Neural progenitor cell (in vitro differentiated cells): ENCODE measurements around the gene NEURL4. TPM values are rescaled to one million over a fixed set of nuclear protein-coding genes. Genes with fewer than 3 reads are reported as not detected.

Source experiments
- DNase-seq: peaks from one replicate; pipeline ENCODE4 v3.0.0-alpha.2; 2016; ENCODE audit warnings: low spot score
- H2AFZ ChIP-seq: fragments of 200-600 bp; sonication (generic); replicated peaks from 2 replicates; pipeline ENCODE4 v1.6.1; 2016; ENCODE audit warnings: antibody characterized with exemption
- H3F3A ChIP-seq: fragments of 200-600 bp; sonication (generic); 2 replicates; pipeline ENCODE4 v1.6.1; 2016; ENCODE audit warnings: antibody characterized with exemption, low read depth
- H3K27ac ChIP-seq: fragments of 200-600 bp; sonication (generic); 2 replicates; pipeline ENCODE4 v1.5.1; 2016; ENCODE audit warnings: mild to moderate bottlenecking
- H3K27me3 ChIP-seq: fragments of 200-600 bp; sonication (generic); 2 replicates; pipeline ENCODE4 v1.6.1; 2016; ENCODE audit warnings: mild to moderate bottlenecking, moderate library complexity
- H3K36me3 ChIP-seq: fragments of 200-600 bp; sonication (generic); 2 replicates; pipeline ENCODE4 v1.5.1; 2016
- H3K4me1 ChIP-seq: fragments of 200-600 bp; sonication (generic); 2 replicates; pipeline ENCODE4 v1.6.1; 2016; ENCODE audit warnings: mixed run types
- H3K4me2 ChIP-seq: fragments of 200-600 bp; sonication (generic); 2 replicates; pipeline ENCODE4 v1.6.1; 2016
- H3K4me3 ChIP-seq: fragments of 200-600 bp; sonication (generic); 2 replicates; pipeline ENCODE4 v1.5.1; 2016
- H3K79me2 ChIP-seq: fragments of 200-600 bp; sonication (generic); 2 replicates; pipeline ENCODE4 v1.6.1; 2016; ENCODE audit warnings: low read depth
- H3K9ac ChIP-seq: fragments of 200-600 bp; sonication (generic); 2 replicates; pipeline ENCODE4 v1.6.1; 2016
- H3K9me3 ChIP-seq: fragments of 200-600 bp; sonication (generic); 2 replicates; pipeline ENCODE4 v1.5.1; 2016; ENCODE audit warnings: low read depth
- H4K20me1 ChIP-seq: fragments of 200-600 bp; sonication (generic); 2 replicates; pipeline ENCODE4 v1.6.1; 2016; ENCODE audit warnings: low read depth
- H3K27ac Mint-ChIP-seq: 3 replicates; pipeline ENCODE4 v1.8.0; 2021; ENCODE audit warnings: mixed read lengths
- H3K27me3 Mint-ChIP-seq: 2 replicates; pipeline ENCODE4 v1.8.0; 2022; ENCODE audit warnings: low read depth, mild to moderate bottlenecking, inconsistent platforms, moderate library complexity, mixed read lengths; ENCODE audit not compliant: insufficient read depth
- H3K36me3 Mint-ChIP-seq: 3 replicates; pipeline ENCODE4 v1.8.0; 2021; ENCODE audit warnings: mixed read lengths
- H3K4me1 Mint-ChIP-seq: 3 replicates; pipeline ENCODE4 v1.8.0; 2021; ENCODE audit warnings: mixed read lengths
- H3K4me3 Mint-ChIP-seq: 3 replicates; pipeline ENCODE4 v1.8.0; 2021; ENCODE audit warnings: mild to moderate bottlenecking, moderate library complexity, mixed read lengths
- H3K9me3 Mint-ChIP-seq: 3 replicates; pipeline ENCODE4 v1.8.0; 2020; ENCODE audit warnings: mixed read lengths
- CTCF ChIP-seq: fragments of 200-600 bp; sonication (generic); IDR thresholded peaks from 2 replicates; pipeline ENCODE4 v1.5.1; 2017; ENCODE audit warnings: antibody characterized with exemption, mild to moderate bottlenecking
- EZH2 ChIP-seq: fragments of 200-600 bp; sonication (generic); IDR thresholded peaks from 2 replicates; pipeline ENCODE4 v1.6.1; 2017; ENCODE audit warnings: antibody characterized with exemption, mild to moderate bottlenecking, moderate library complexity
- EZH2phosphoT487 ChIP-seq: fragments of 200-600 bp; sonication (generic); IDR thresholded peaks from 2 replicates; pipeline ENCODE4 v1.6.1; 2017; ENCODE audit warnings: antibody characterized with exemption
- total RNA-seq: library from RNA; depleted of rRNA; stranded (reverse); fragments of >200 nt; gene quantifications from 2 replicates; pipeline ENCODE4 v1.2.3, GENCODE V29; 2015; ENCODE audit warnings: low replicate concordance

The NEURL4 gene
- total RNA-seq, 1 donor from 2014 or later: 5.1 TPM

- Histone ChIP-seq H3K27ac (peak overlapping the region; percentile 74), H3K4me2 (peak overlapping the region; percentile 97), H3F3A (peaks cover 71% of the 10 kb centered on the region), H3K9me3 (no peaks in the 10 kb centered on the region), H3K27me3 (no peaks in the 10 kb centered on the region), H3K4me3 (peak overlapping the region; percentile 92), H3K4me1 (peaks cover 11% of the 10 kb centered on the region), H2AFZ (no peak overlapping the region), H4K20me1 (peaks cover 51% of the 10 kb centered on the region), H3K79me2 (peaks cover 46% of the 10 kb centered on the region), H3K36me3 (peaks cover 4% of the 10 kb centered on the region), H3K9ac (peak overlapping the region; percentile 61)
- DNase-seq: no peak
- peaks cover 40% of the 10 kb centered on the region for H3K4me1 Mint-ChIP-seq
- peak overlapping the region; percentile 89 for H3K4me3 Mint-ChIP-seq
- peaks cover 38% of the 10 kb centered on the region for H3K36me3 Mint-ChIP-seq
- H3K9me3 Mint-ChIP-seq: no peaks in the 10 kb centered on the region
- TF ChIP-seq EZH2 (no peak), EZH2phosphoT487 (no peak), CTCF (no peak)
- peaks cover 9% of the 10 kb centered on the region for H3K27me3 Mint-ChIP-seq
- H3K27ac Mint-ChIP-seq: no peak overlapping the region
Measured at GRCh38 chr17:7313890-7314718, 15.0 kb downstream of the NEURL4 start.

- peaks cover 46% of the 10 kb centered on the region for H3K4me1 Mint-ChIP-seq
- H3K36me3 Mint-ChIP-seq: peaks cover 33% of the 10 kb centered on the region
- no peak for DNase-seq
Measured at GRCh38 chr17:7313088-7313889, 15.8 kb downstream of the NEURL4 start.

More at GRCh38 chr17:7313088-7313889, 15.8 kb downstream of the NEURL4 start:
- H3F3A ChIP-seq: peaks cover 79% of the 10 kb centered on the region
- H3K4me3 ChIP-seq: no peak overlapping the region
- no peak overlapping the region for H3K27ac ChIP-seq
- no peaks in the 10 kb centered on the region for H3K27me3 ChIP-seq
- no peaks in the 10 kb centered on the region for H3K9me3 Mint-ChIP-seq
- no peak overlapping the region for H3K27ac Mint-ChIP-seq
- peaks cover 4% of the 10 kb centered on the region for H3K36me3 ChIP-seq
- H3K4me1 ChIP-seq: peaks cover 12% of the 10 kb centered on the region
- no peak overlapping the region for H2AFZ ChIP-seq
- H3K9ac ChIP-seq: no peak overlapping the region
- no peak for TF ChIP-seq CTCF
- no peak for TF ChIP-seq EZH2phosphoT487
- TF ChIP-seq EZH2: no peak
- no peak overlapping the region for H3K4me2 ChIP-seq
- peaks cover 54% of the 10 kb centered on the region for H3K79me2 ChIP-seq
- peak overlapping the region; percentile 89 for H3K4me3 Mint-ChIP-seq
- H3K27me3 Mint-ChIP-seq: peaks cover 12% of the 10 kb centered on the region
- no peaks in the 10 kb centered on the region for H3K9me3 ChIP-seq
- peaks cover 59% of the 10 kb centered on the region for H4K20me1 ChIP-seq
